Measurements from ENCODE around the gene KRTAP3-1. TPM values are rescaled to one million over a fixed set of nuclear protein-coding genes. Genes with fewer than 3 reads are reported as not detected.

KRTAP3-1 gene
- total RNA-seq, 1 experiment from 2014 or later: not detected

DNA sequence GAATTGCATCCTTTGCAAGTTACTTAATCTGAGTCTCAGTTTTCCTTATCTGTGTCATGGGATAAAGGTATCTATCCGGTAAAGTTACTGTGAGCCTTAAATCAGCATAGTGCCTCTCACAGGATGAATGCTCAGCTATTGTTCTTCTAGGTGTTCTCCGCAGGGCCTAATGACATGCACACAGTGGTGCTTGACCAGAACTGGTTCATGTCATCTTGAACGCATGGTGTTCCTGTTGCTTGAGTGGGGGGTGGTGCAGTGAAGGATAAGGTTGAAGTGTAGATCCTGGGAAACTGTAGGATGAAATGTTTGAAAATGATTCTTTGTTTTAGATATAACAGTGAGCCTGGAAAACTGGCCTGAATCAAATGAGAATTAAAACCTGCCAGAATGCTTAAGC is 28.8 kb downstream of the KRTAP3-1 start:
- Mint-ChIP-seq H3K27ac (no peak overlapping the region; the same call in 1 of the 2 replicates), H3K4me1 (peaks cover 15% of the 10 kb centered on the region), H3K27me3 (ENCODE audit: low read depth) (no peaks in the 10 kb centered on the region), H3K9me3 (no peaks in the 10 kb centered on the region), H3K36me3 (no peaks in the 10 kb centered on the region), H3K4me3 (no peak overlapping the region)
- ATAC-seq (peak; percentile 67), DNase-seq (ENCODE audit: low spot score) (no peak)
- POLR2A ChIA-PET: no interaction called here
- TF ChIP-seq CBFB (CRISPR knock-in tag; IDR thresholded peaks at IDR 0.05; ENCODE audit: low read depth): no peak
- no peak for TF ChIP-seq OVOL2 (CRISPR knock-in tag; IDR thresholded peaks at IDR 0.05; ENCODE audit: borderline replicate concordance)
- TF ChIP-seq TEAD1 (CRISPR knock-in tag; IDR thresholded peaks at IDR 0.05): no peak
- TF ChIP-seq, protein P1, sequence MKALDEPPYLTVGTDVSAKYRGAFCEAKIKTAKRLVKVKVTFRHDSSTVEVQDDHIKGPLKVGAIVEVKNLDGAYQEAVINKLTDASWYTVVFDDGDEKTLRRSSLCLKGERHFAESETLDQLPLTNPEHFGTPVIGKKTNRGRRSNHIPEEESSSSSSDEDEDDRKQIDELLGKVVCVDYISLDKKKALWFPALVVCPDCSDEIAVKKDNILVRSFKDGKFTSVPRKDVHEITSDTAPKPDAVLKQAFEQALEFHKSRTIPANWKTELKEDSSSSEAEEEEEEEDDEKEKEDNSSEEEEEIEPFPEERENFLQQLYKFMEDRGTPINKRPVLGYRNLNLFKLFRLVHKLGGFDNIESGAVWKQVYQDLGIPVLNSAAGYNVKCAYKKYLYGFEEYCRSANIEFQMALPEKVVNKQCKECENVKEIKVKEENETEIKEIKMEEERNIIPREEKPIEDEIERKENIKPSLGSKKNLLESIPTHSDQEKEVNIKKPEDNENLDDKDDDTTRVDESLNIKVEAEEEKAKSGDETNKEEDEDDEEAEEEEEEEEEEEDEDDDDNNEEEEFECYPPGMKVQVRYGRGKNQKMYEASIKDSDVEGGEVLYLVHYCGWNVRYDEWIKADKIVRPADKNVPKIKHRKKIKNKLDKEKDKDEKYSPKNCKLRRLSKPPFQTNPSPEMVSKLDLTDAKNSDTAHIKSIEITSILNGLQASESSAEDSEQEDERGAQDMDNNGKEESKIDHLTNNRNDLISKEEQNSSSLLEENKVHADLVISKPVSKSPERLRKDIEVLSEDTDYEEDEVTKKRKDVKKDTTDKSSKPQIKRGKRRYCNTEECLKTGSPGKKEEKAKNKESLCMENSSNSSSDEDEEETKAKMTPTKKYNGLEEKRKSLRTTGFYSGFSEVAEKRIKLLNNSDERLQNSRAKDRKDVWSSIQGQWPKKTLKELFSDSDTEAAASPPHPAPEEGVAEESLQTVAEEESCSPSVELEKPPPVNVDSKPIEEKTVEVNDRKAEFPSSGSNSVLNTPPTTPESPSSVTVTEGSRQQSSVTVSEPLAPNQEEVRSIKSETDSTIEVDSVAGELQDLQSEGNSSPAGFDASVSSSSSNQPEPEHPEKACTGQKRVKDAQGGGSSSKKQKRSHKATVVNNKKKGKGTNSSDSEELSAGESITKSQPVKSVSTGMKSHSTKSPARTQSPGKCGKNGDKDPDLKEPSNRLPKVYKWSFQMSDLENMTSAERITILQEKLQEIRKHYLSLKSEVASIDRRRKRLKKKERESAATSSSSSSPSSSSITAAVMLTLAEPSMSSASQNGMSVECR (CRISPR knock-in tag; IDR thresholded peaks at IDR 0.05; ENCODE audit: borderline replicate concordance): no peak
- CTCF ChIA-PET: interaction anchor here (0.6 to 1.2 kb wide), 2 partner anchors 117 to 1140 kb away, joined by 3 read pairs; no protein-coding TSS in a partner anchor

DNA sequence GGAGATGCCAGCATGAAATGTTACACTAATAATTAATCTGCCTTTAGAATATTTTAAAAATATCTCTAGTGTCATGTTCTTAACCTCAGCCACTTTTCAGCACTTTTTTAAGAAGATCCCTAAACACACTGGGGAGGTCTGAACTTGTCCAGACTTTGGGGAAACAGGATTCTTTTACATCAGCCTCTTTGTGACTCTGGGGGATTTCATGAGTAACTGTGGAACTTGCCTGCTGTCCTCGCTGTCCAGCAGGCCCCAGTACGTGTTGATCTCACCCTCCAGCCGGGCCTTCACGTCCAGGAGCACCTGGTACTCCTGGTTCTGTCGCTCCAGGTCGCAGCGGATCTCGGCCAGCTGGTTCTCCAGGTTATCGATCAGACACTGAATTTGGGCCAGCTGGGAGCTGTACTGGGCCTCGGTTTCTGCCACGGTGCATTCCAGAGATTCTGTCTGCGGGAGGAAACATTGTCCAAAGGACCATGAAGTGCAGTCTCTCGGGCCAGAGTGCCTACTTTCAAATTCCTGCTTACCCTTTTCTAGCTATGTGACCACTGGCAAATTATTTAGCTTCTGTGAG is 30.3 kb downstream of the KRTAP3-1 start:
- CTCF ChIA-PET: no interaction called here
- Mint-ChIP-seq H3K27ac (no peak overlapping the region), H3K9me3 (no peaks in the 10 kb centered on the region), H3K4me1 (peaks cover 15% of the 10 kb centered on the region), H3K4me3 (no peak overlapping the region), H3K36me3 (no peaks in the 10 kb centered on the region), H3K27me3 (ENCODE audit: low read depth) (no peaks in the 10 kb centered on the region)
- POLR2A ChIA-PET: no interaction called here
- no peak for DNase-seq (ENCODE audit: low spot score)
- ATAC-seq: no peak
- TF ChIP-seq SMAD3 (CRISPR knock-in tag; IDR thresholded peaks at IDR 0.05; ENCODE audit: borderline replicate concordance) (no peak), RELA (CRISPR knock-in tag; IDR thresholded peaks at IDR 0.05; ENCODE audit: borderline replicate concordance) (no peak), FOXK1 (CRISPR knock-in tag; IDR thresholded peaks at IDR 0.05) (no peak), SOX15 (CRISPR knock-in tag; IDR thresholded peaks at IDR 0.05) (no peak), ZNF423 (CRISPR knock-in tag; IDR thresholded peaks at IDR 0.05) (no peak)
- TF ChIP-seq, protein P2, sequence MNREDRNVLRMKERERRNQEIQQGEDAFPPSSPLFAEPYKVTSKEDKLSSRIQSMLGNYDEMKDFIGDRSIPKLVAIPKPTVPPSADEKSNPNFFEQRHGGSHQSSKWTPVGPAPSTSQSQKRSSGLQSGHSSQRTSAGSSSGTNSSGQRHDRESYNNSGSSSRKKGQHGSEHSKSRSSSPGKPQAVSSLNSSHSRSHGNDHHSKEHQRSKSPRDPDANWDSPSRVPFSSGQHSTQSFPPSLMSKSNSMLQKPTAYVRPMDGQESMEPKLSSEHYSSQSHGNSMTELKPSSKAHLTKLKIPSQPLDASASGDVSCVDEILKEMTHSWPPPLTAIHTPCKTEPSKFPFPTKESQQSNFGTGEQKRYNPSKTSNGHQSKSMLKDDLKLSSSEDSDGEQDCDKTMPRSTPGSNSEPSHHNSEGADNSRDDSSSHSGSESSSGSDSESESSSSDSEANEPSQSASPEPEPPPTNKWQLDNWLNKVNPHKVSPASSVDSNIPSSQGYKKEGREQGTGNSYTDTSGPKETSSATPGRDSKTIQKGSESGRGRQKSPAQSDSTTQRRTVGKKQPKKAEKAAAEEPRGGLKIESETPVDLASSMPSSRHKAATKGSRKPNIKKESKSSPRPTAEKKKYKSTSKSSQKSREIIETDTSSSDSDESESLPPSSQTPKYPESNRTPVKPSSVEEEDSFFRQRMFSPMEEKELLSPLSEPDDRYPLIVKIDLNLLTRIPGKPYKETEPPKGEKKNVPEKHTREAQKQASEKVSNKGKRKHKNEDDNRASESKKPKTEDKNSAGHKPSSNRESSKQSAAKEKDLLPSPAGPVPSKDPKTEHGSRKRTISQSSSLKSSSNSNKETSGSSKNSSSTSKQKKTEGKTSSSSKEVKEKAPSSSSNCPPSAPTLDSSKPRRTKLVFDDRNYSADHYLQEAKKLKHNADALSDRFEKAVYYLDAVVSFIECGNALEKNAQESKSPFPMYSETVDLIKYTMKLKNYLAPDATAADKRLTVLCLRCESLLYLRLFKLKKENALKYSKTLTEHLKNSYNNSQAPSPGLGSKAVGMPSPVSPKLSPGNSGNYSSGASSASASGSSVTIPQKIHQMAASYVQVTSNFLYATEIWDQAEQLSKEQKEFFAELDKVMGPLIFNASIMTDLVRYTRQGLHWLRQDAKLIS (CRISPR knock-in tag; IDR thresholded peaks at IDR 0.05; ENCODE audit: borderline replicate concordance): no peak
- TF ChIP-seq, protein P3, sequence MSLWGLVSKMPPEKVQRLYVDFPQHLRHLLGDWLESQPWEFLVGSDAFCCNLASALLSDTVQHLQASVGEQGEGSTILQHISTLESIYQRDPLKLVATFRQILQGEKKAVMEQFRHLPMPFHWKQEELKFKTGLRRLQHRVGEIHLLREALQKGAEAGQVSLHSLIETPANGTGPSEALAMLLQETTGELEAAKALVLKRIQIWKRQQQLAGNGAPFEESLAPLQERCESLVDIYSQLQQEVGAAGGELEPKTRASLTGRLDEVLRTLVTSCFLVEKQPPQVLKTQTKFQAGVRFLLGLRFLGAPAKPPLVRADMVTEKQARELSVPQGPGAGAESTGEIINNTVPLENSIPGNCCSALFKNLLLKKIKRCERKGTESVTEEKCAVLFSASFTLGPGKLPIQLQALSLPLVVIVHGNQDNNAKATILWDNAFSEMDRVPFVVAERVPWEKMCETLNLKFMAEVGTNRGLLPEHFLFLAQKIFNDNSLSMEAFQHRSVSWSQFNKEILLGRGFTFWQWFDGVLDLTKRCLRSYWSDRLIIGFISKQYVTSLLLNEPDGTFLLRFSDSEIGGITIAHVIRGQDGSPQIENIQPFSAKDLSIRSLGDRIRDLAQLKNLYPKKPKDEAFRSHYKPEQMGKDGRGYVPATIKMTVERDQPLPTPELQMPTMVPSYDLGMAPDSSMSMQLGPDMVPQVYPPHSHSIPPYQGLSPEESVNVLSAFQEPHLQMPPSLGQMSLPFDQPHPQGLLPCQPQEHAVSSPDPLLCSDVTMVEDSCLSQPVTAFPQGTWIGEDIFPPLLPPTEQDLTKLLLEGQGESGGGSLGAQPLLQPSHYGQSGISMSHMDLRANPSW (CRISPR knock-in tag; conservative IDR thresholded peaks at IDR 0.05; ENCODE audit: low read depth): no peak
- TF ChIP-seq, protein P4, sequence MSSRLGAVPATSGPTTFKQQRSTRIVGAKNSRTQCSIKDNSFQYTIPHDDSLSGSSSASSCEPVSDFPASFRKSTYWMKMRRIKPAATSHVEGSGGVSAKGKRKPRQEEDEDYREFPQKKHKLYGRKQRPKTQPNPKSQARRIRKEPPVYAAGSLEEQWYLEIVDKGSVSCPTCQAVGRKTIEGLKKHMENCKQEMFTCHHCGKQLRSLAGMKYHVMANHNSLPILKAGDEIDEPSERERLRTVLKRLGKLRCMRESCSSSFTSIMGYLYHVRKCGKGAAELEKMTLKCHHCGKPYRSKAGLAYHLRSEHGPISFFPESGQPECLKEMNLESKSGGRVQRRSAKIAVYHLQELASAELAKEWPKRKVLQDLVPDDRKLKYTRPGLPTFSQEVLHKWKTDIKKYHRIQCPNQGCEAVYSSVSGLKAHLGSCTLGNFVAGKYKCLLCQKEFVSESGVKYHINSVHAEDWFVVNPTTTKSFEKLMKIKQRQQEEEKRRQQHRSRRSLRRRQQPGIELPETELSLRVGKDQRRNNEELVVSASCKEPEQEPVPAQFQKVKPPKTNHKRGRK (CRISPR knock-in tag; IDR thresholded peaks at IDR 0.05; ENCODE audit: borderline replicate concordance): no peak
- TF ChIP-seq, protein P5, sequence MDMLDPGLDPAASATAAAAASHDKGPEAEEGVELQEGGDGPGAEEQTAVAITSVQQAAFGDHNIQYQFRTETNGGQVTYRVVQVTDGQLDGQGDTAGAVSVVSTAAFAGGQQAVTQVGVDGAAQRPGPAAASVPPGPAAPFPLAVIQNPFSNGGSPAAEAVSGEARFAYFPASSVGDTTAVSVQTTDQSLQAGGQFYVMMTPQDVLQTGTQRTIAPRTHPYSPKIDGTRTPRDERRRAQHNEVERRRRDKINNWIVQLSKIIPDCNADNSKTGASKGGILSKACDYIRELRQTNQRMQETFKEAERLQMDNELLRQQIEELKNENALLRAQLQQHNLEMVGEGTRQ (CRISPR knock-in tag; IDR thresholded peaks at IDR 0.05): no peak
- TF ChIP-seq, protein P6, sequence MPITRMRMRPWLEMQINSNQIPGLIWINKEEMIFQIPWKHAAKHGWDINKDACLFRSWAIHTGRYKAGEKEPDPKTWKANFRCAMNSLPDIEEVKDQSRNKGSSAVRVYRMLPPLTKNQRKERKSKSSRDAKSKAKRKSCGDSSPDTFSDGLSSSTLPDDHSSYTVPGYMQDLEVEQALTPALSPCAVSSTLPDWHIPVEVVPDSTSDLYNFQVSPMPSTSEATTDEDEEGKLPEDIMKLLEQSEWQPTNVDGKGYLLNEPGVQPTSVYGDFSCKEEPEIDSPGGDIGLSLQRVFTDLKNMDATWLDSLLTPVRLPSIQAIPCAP (CRISPR knock-in tag; IDR thresholded peaks at IDR 0.05): no peak
- TF ChIP-seq, protein P7, sequence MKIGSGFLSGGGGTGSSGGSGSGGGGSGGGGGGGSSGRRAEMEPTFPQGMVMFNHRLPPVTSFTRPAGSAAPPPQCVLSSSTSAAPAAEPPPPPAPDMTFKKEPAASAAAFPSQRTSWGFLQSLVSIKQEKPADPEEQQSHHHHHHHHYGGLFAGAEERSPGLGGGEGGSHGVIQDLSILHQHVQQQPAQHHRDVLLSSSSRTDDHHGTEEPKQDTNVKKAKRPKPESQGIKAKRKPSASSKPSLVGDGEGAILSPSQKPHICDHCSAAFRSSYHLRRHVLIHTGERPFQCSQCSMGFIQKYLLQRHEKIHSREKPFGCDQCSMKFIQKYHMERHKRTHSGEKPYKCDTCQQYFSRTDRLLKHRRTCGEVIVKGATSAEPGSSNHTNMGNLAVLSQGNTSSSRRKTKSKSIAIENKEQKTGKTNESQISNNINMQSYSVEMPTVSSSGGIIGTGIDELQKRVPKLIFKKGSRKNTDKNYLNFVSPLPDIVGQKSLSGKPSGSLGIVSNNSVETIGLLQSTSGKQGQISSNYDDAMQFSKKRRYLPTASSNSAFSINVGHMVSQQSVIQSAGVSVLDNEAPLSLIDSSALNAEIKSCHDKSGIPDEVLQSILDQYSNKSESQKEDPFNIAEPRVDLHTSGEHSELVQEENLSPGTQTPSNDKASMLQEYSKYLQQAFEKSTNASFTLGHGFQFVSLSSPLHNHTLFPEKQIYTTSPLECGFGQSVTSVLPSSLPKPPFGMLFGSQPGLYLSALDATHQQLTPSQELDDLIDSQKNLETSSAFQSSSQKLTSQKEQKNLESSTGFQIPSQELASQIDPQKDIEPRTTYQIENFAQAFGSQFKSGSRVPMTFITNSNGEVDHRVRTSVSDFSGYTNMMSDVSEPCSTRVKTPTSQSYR (CRISPR knock-in tag; IDR thresholded peaks at IDR 0.05): no peak

All from WTC11 (cell line).